ENCODE measurements around the gene CCDC112. TPM values are rescaled to one million over a fixed set of nuclear protein-coding genes. Genes with fewer than 3 reads are reported as not detected.
A peak's percentile ranks its signal among the peaks of the same experiment; 100 is the strongest.

The CCDC112 gene
- polyA plus RNA-seq, 2 of the 4 experiments (the other 2 are of a cell fraction), result 5.8 to 8.6 TPM

GRCh38 chr5:115313632-115314031, 17.2 kb upstream of the CCDC112 start:
- TF ChIP-seq RARB (CRISPR knock-in tag; IDR thresholded peaks at IDR 0.05) (no peak), RCOR1 (IDR thresholded peaks at IDR 0.05; ENCODE audit: low read depth, low read length) (no peak), JUNB (IDR thresholded peaks at IDR 0.05) (no peak), ZSCAN20 (CRISPR knock-in tag; IDR thresholded peaks at IDR 0.05) (no peak), KDM1A (IDR thresholded peaks at IDR 0.05; ENCODE audit: low read depth) (no peak), ZC3H11A (IDR thresholded peaks at IDR 0.05) (no peak), RFX5 (IDR thresholded peaks at IDR 0.05) (no peak), NR3C1 (IDR thresholded peaks at IDR 0.05) (no peak), CHD4 (IDR thresholded peaks at IDR 0.05; ENCODE audit: borderline replicate concordance) (no peak), HMGXB4 (CRISPR knock-in tag; IDR thresholded peaks at IDR 0.05; ENCODE audit: borderline replicate concordance) (no peak), ZNF302 (CRISPR knock-in tag; IDR thresholded peaks at IDR 0.05) (no peak), NFE2L2 (conservative IDR thresholded peaks at IDR 0.05; ENCODE audit: low read length) (no peak), JUN (IDR thresholded peaks at IDR 0.05) (no peak), NPAS2 (CRISPR knock-in tag; IDR thresholded peaks at IDR 0.05; ENCODE audit: borderline replicate concordance) (no peak), RAD21 (conservative IDR thresholded peaks at IDR 0.05 in 1 of 2, IDR thresholded peaks at IDR 0.05 in 1 of 2) (no peak), E2F6 (IDR thresholded peaks at IDR 0.05; ENCODE audit: borderline replicate concordance, low read depth) (no peak), EP300 (IDR thresholded peaks at IDR 0.05) (no peak), CBX2 (IDR thresholded peaks at IDR 0.05; ENCODE audit: borderline replicate concordance, low read depth) (no peak)
- TF ChIP-seq, protein P1, sequence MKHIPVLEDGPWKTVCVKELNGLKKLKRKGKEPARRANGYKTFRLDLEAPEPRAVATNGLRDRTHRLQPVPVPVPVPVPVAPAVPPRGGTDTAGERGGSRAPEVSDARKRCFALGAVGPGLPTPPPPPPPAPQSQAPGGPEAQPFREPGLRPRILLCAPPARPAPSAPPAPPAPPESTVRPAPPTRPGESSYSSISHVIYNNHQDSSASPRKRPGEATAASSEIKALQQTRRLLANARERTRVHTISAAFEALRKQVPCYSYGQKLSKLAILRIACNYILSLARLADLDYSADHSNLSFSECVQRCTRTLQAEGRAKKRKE (CRISPR knock-in tag; IDR thresholded peaks at IDR 0.05; ENCODE audit: low read depth), result no peak
- TF ChIP-seq, protein P2, sequence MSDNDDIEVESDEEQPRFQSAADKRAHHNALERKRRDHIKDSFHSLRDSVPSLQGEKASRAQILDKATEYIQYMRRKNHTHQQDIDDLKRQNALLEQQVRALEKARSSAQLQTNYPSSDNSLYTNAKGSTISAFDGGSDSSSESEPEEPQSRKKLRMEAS (IDR thresholded peaks at IDR 0.05), result no peak
- CTCF ChIA-PET, result interaction anchor here (9.5 kb wide), 1 partner anchor 262 kb away, joined by 156 read pairs; no protein-coding TSS in a partner anchor
- ATAC-seq (no peak), DNase-seq (ENCODE audit: low read depth in 1 of 2, low spot score in 1 of 2) (no peak), FAIRE-seq (no peak)
- Histone ChIP-seq H3K4me1 (no peaks in the 10 kb centered on the region), H3K27ac (no peak overlapping the region), H3K9me3 (no peaks in the 10 kb centered on the region), H3K4me3 (no peak overlapping the region), H3K4me2 (no peak overlapping the region)
- 78% methylated on average over 3 of the region's 3 CpGs for WGBS (ENCODE audit: missing lambda C conversion rate)
- POLR2A ChIA-PET, result no interaction called here

DNA sequence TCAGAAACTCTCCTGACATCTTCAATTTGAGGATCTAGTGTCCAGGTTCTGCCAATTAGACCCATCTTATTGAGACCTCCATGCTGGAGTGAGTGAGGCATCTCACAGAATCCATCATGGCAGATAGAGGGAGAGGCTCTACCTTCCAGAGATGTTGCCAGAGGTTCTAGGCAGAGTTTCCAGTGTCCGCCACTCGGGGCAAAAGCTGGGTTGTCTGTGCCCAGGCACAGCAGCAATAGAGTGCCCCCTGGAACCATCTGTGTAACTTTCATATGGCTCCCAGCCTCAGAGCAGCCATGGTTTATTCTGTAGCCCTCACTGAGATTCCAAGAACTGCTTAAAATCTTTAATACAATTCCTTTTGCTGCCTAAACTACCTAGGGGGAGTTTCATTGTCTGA, 16.6 kb upstream of the CCDC112 start:
- no peak for DNase-seq (ENCODE audit: low read depth in 1 of 2, low spot score in 1 of 2)
- WGBS (ENCODE audit: missing lambda C conversion rate), result 36% methylated on average over 2 of the region's 2 CpGs
- Histone ChIP-seq H3K27ac (no peak overlapping the region), H3K4me3 (no peak overlapping the region), H3K4me2 (no peak overlapping the region), H3K9me3 (no peaks in the 10 kb centered on the region), H3K4me1 (no peaks in the 10 kb centered on the region)
- ATAC-seq, result peak; percentile 66 to 76
- ChIA-PET CTCF (interaction anchor here (1.7 to 9.5 kb wide), 2 partner anchors 263 to 275 kb away, joined by 10 to 156 read pairs; no protein-coding TSS in a partner anchor), POLR2A (no interaction called here)
- no peak for FAIRE-seq
- TF ChIP-seq HDAC2 (IDR thresholded peaks at IDR 0.05), result no peak
- no peak for TF ChIP-seq HEYL (CRISPR knock-in tag; IDR thresholded peaks at IDR 0.05)
- TF ChIP-seq CEBPB (IDR thresholded peaks at IDR 0.05), result no peak
- no peak for TF ChIP-seq CBX2 (IDR thresholded peaks at IDR 0.05; ENCODE audit: borderline replicate concordance, low read depth)
- TF ChIP-seq MAZ (IDR thresholded peaks at IDR 0.05; ENCODE audit: borderline replicate concordance, low read depth, low read length), result no peak
- no peak for TF ChIP-seq PBX3 (IDR thresholded peaks at IDR 0.05)
- TF ChIP-seq RFX5 (IDR thresholded peaks at IDR 0.05), result no peak
- TF ChIP-seq, protein P3, sequence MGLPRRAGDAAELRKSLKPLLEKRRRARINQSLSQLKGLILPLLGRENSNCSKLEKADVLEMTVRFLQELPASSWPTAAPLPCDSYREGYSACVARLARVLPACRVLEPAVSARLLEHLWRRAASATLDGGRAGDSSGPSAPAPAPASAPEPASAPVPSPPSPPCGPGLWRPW (IDR thresholded peaks at IDR 0.05), result no peak
- TF ChIP-seq, protein P2 (IDR thresholded peaks at IDR 0.05), result no peak
- no peak for TF ChIP-seq CHD4 (IDR thresholded peaks at IDR 0.05; ENCODE audit: borderline replicate concordance)

Data from A549 (cell line).